ENCODE data around the gene AHI1. TPM values are rescaled to one million over a fixed set of nuclear protein-coding genes. Genes with fewer than 3 reads are reported as not detected.

AHI1 gene
- total RNA-seq, 1 experiment from 2014 or later: 8.9 TPM

GRCh38 chr6:135300576-135300975 is 197.0 kb downstream of the AHI1 start:
- intact Hi-C loops (cut with micrococcal nuclease): no loop called here
- TF ChIP-seq EZH2phosphoT487 (IDR thresholded peaks at IDR 0.05; ENCODE audit: borderline replicate concordance, low read length): no peak
- no peak for TF ChIP-seq CTCF (conservative IDR thresholded peaks at IDR 0.05; ENCODE audit: low read depth, low read length)
- TF ChIP-seq EZH2 (IDR thresholded peaks at IDR 0.05; ENCODE audit: low read length, unreplicated experiment): no peak
- POLR2A ChIA-PET (ENCODE audit: unreplicated experiment): no interaction called here
- Histone ChIP-seq H3K4me2 (ENCODE audit: low read length) (no peak overlapping the region), H3K9ac (ENCODE audit: low read length) (no peak overlapping the region), H3K79me2 (ENCODE audit: low read length) (no peaks in the 10 kb centered on the region), H3K27me3 (ENCODE audit: low read length) (no peaks in the 10 kb centered on the region), H3K4me3 (ENCODE audit: low read length) (no peak overlapping the region), H3K27ac (ENCODE audit: low read length) (no peak overlapping the region), H3K36me3 (ENCODE audit: low read depth, low read length) (no peaks in the 10 kb centered on the region), H2AFZ (ENCODE audit: low read length) (no peak overlapping the region), H3K9me3 (ENCODE audit: low read length) (no peaks in the 10 kb centered on the region), H3K4me1 (ENCODE audit: insufficient read depth, low read length) (no peaks in the 10 kb centered on the region), H3F3A (ENCODE audit: low read length, unreplicated experiment) (no peaks in the 10 kb centered on the region), H4K20me1 (ENCODE audit: low read length) (no peaks in the 10 kb centered on the region), H3K9me2 (replicated peaks; ENCODE audit: low read length) (no peaks in the 10 kb centered on the region)
- DNase-seq (no peak), ATAC-seq (no peak)
- CTCF ChIA-PET: no interaction called here
- BruUV-seq (replicated peaks): no TSS peak

DNA sequence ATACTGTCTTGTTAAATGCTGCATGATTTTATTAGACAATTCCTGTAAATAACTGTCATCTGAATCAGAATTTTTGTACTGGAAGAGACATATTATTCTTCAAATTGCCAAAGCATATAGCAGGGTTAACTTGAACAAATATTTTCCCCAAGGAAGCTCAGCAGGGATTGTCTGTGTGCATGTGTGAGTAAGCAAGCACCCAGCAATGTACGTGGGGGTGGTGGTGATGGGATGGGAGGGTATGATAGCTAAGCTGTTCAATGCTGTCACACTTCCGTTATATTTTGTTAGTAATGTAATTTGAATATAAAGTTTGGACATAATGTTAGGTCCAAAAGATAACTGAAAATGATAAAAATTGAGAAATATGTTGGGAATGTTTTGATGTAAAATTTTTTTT is 198.3 kb downstream of the AHI1 start:
- Histone ChIP-seq H2AFZ (ENCODE audit: low read length) (no peak overlapping the region), H3K4me3 (ENCODE audit: low read length) (no peak overlapping the region), H3K9ac (ENCODE audit: low read length) (no peak overlapping the region), H3K4me1 (ENCODE audit: insufficient read depth, low read length) (no peaks in the 10 kb centered on the region), H3K36me3 (ENCODE audit: low read depth, low read length) (no peaks in the 10 kb centered on the region), H3K9me3 (ENCODE audit: low read length) (no peaks in the 10 kb centered on the region), H4K20me1 (ENCODE audit: low read length) (no peaks in the 10 kb centered on the region), H3K9me2 (replicated peaks; ENCODE audit: low read length) (no peaks in the 10 kb centered on the region), H3K79me2 (ENCODE audit: low read length) (no peaks in the 10 kb centered on the region), H3K4me2 (ENCODE audit: low read length) (no peak overlapping the region), H3F3A (ENCODE audit: low read length, unreplicated experiment) (no peaks in the 10 kb centered on the region), H3K27ac (ENCODE audit: low read length) (no peak overlapping the region), H3K27me3 (ENCODE audit: low read length) (no peaks in the 10 kb centered on the region)
- ChIA-PET CTCF (no interaction called here), POLR2A (ENCODE audit: unreplicated experiment) (no interaction called here)
- intact Hi-C loops (cut with micrococcal nuclease): no loop called here
- no peak for TF ChIP-seq CTCF (conservative IDR thresholded peaks at IDR 0.05; ENCODE audit: low read depth, low read length)
- no peak for TF ChIP-seq EZH2phosphoT487 (IDR thresholded peaks at IDR 0.05; ENCODE audit: borderline replicate concordance, low read length)
- no peak for TF ChIP-seq EZH2 (IDR thresholded peaks at IDR 0.05; ENCODE audit: low read length, unreplicated experiment)
- ATAC-seq: peak; percentile 86
- no TSS peak for BruUV-seq (replicated peaks)
- DNase-seq: peak; percentile 28

DNA sequence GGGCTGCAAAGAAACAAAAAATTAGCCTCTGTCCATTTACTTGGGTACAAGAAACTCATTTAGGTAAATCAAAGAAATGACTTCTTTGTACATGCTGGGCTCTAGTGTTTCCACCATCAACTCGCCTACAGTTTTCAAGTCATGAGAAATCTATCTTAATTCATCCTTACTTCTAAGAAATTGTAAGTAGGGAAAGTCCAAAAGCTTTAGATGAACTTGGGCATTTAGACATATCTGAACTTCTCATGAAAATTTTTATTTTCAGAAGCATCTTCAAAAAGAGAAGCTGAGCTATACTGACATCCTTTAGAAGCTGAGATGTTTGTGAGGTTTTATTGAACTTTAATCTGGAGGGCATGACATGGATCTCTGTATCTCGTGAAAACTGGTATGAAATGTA is 199.1 kb downstream of the AHI1 start:
- CTCF ChIA-PET: no interaction called here
- intact Hi-C loops (cut with micrococcal nuclease): no loop called here

More for the DNA sequence above, 199.1 kb downstream of the AHI1 start:
- H3F3A ChIP-seq (ENCODE audit: low read length, unreplicated experiment): no peaks in the 10 kb centered on the region
- no peaks in the 10 kb centered on the region for H4K20me1 ChIP-seq (ENCODE audit: low read length)
- H3K9ac ChIP-seq (ENCODE audit: low read length): no peak overlapping the region
- no peak overlapping the region for H3K27ac ChIP-seq (ENCODE audit: low read length)
- H3K4me3 ChIP-seq (ENCODE audit: low read length): no peak overlapping the region
- BruUV-seq (replicated peaks): no TSS peak
- no peaks in the 10 kb centered on the region for H3K36me3 ChIP-seq (ENCODE audit: low read depth, low read length)
- DNase-seq (no peak), ATAC-seq (no peak)
- TF ChIP-seq EZH2 (IDR thresholded peaks at IDR 0.05; ENCODE audit: low read length, unreplicated experiment) (no peak), EZH2phosphoT487 (IDR thresholded peaks at IDR 0.05; ENCODE audit: borderline replicate concordance, low read length) (no peak), CTCF (conservative IDR thresholded peaks at IDR 0.05; ENCODE audit: low read depth, low read length) (no peak)
- H3K4me1 ChIP-seq (ENCODE audit: insufficient read depth, low read length): no peaks in the 10 kb centered on the region
- POLR2A ChIA-PET (ENCODE audit: unreplicated experiment): no interaction called here
- H3K9me3 ChIP-seq (ENCODE audit: low read length): no peaks in the 10 kb centered on the region
- no peaks in the 10 kb centered on the region for H3K27me3 ChIP-seq (ENCODE audit: low read length)
- no peaks in the 10 kb centered on the region for H3K79me2 ChIP-seq (ENCODE audit: low read length)
- no peak overlapping the region for H2AFZ ChIP-seq (ENCODE audit: low read length)
- no peak overlapping the region for H3K4me2 ChIP-seq (ENCODE audit: low read length)
- no peaks in the 10 kb centered on the region for H3K9me2 ChIP-seq (replicated peaks; ENCODE audit: low read length)

Data from PC-3 (cell line).